Erythroblast (primary cell): Measurements from ENCODE around the gene TMPRSS12.

Experiments
- GATA1 ChIP-seq: IDR thresholded peaks from 2 replicates; pipeline ENCODE4 v1.6.1; 2011; ENCODE audit warnings: low read depth, mild to moderate bottlenecking, control low read depth, low read length, moderate library complexity
- POLR2A ChIP-seq: IDR thresholded peaks from 2 replicates; pipeline ENCODE4 v1.6.1; 2011; ENCODE audit warnings: mild to moderate bottlenecking, low read length

DNA sequence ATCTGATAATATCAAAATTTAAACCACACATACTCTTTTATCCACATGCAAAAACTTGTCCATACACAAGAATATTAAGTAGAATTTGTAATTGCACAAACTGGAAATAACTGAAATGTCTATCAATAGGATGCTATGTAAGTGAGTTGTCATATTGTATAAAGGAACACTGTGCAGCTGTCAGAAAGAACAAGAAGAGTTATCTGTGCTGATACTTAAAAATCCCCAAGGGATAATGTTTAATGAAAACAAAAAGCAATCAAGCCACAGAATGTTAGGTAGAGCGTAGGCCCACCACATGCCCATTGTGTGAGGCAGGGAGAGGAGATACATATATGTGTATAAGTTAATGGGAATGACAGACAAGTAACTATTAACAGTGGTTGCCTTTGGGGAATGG, 83.7 kb downstream of the TMPRSS12 start:
- no peak for TF ChIP-seq POLR2A
- no peak for TF ChIP-seq GATA1
